Measurements from ENCODE around the gene CDON.

The CDON gene

DNA sequence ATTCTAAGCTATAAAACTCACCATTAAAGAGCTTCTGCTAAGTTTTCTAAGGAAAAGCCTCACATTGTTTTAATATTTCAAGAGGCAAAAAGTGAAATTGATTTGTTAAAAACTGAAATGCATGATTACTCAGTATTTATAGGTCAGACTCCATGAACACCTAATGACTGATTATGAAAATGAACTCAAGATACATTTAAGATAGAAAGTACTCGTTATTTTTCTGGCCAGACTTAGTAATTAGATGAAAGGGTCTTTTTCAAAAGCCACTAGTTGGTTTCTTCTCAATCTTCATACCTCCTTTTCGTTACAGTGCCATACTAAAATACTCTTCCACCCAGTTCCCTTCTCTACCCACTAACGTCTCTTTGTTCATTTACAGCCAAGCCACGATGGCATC lies 60.5 kb downstream of the CDON start:
- Histone ChIP-seq H3K9me2 (replicated peaks; ENCODE audit: insufficient read depth, low read length) (no peaks in the 10 kb centered on the region), H4K20me1 (ENCODE audit: low read depth, low read length) (no peaks in the 10 kb centered on the region), H3K4me3 (ENCODE audit: insufficient read depth, low read length, poor library complexity, severe bottlenecking) (no peak overlapping the region), H3K36me3 (ENCODE audit: low read length) (no peaks in the 10 kb centered on the region), H3K27me3 (ENCODE audit: low read length) (no peaks in the 10 kb centered on the region), H3K79me2 (ENCODE audit: insufficient read depth, low read length) (no peaks in the 10 kb centered on the region), H3K9me3 (ENCODE audit: insufficient read depth, low read length) (no peaks in the 10 kb centered on the region), H2AFZ (ENCODE audit: low read depth, low read length, severe bottlenecking) (no peak overlapping the region), H3K4me2 (ENCODE audit: low read depth, low read length, poor library complexity, severe bottlenecking) (no peak overlapping the region), H3K27ac (ENCODE audit: low read depth, low read length) (no peak overlapping the region), H3F3A (ENCODE audit: insufficient read depth) (no peaks in the 10 kb centered on the region), H3K9ac (ENCODE audit: low read length) (no peak overlapping the region)
- TF ChIP-seq, protein P1, sequence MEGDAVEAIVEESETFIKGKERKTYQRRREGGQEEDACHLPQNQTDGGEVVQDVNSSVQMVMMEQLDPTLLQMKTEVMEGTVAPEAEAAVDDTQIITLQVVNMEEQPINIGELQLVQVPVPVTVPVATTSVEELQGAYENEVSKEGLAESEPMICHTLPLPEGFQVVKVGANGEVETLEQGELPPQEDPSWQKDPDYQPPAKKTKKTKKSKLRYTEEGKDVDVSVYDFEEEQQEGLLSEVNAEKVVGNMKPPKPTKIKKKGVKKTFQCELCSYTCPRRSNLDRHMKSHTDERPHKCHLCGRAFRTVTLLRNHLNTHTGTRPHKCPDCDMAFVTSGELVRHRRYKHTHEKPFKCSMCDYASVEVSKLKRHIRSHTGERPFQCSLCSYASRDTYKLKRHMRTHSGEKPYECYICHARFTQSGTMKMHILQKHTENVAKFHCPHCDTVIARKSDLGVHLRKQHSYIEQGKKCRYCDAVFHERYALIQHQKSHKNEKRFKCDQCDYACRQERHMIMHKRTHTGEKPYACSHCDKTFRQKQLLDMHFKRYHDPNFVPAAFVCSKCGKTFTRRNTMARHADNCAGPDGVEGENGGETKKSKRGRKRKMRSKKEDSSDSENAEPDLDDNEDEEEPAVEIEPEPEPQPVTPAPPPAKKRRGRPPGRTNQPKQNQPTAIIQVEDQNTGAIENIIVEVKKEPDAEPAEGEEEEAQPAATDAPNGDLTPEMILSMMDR (IDR thresholded peaks at IDR 0.05; ENCODE audit: insufficient read depth, low read length, poor library complexity, severe bottlenecking): no peak
- TF ChIP-seq EZH2phosphoT487 (conservative IDR thresholded peaks at IDR 0.05; ENCODE audit: low read length): no peak

DNA sequence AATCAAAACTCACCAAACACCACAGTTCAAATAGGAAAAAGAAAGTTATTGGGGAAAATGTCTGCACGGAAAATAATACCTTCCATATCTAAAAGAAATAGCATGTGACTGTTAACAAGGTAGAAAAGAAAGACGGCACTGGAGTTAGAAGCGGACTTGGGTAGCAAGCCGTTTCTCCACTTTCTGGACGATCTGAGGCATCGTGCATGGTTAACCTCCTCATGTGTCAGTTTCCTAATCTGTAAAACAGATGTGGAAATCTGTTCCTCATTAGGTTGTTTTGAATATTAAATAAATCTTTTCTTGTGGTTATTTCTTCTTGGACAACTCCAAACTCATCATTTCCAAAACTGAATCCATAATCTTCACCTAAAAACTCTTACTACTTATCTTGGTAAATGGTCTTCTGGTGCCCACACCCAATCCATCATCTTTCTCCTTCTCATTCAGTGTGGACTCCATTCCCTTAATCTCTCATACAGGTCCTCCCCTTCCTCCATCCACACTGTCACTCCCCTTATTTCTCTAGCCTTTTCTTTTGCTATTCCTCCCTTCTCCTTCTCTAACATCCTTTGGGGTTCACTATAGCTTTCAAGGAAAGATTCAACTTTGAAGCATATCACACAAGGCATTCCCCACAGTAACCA lies 63.3 kb downstream of the CDON start:
- no peaks in the 10 kb centered on the region for H3K36me3 ChIP-seq (ENCODE audit: low read length)

DNA sequence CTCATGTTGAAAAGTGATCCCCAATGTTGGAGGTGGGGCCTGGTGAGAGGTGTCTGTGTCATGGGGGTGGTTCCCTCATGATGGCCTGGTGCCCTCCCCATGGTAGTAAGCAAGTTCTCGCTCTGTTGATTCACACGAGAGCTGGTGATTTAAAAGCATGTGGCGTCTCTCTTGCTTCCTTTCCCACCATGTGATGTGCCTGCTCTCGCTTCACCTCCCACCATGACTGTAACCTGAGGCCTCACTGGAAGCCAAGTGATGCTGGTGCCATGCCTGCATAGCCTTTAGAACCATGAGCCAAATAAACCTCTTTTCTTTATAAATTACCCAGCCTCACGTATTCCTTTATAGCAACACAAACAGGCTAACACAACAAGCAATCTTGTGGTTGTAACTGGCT lies 64.4 kb downstream of the CDON start:
- TF ChIP-seq EZH2phosphoT487 (conservative IDR thresholded peaks at IDR 0.05; ENCODE audit: low read length): no peak
- H3K9me2 ChIP-seq (replicated peaks; ENCODE audit: insufficient read depth, low read length): no peaks in the 10 kb centered on the region
- H3K9me3 ChIP-seq (ENCODE audit: insufficient read depth, low read length): no peaks in the 10 kb centered on the region
- no peak overlapping the region for H3K27ac ChIP-seq (ENCODE audit: low read depth, low read length)
- H3K9ac ChIP-seq (ENCODE audit: low read length): no peak overlapping the region
- no peaks in the 10 kb centered on the region for H3K79me2 ChIP-seq (ENCODE audit: insufficient read depth, low read length)
- H3F3A ChIP-seq (ENCODE audit: insufficient read depth): no peaks in the 10 kb centered on the region
- H4K20me1 ChIP-seq (ENCODE audit: low read depth, low read length): no peaks in the 10 kb centered on the region
- H3K36me3 ChIP-seq (ENCODE audit: low read length): no peaks in the 10 kb centered on the region
- H2AFZ ChIP-seq (ENCODE audit: low read depth, low read length, severe bottlenecking): no peak overlapping the region
- no peaks in the 10 kb centered on the region for H3K27me3 ChIP-seq (ENCODE audit: low read length)
- no peak overlapping the region for H3K4me3 ChIP-seq (ENCODE audit: insufficient read depth, low read length, poor library complexity, severe bottlenecking)
- H3K4me2 ChIP-seq (ENCODE audit: low read depth, low read length, poor library complexity, severe bottlenecking): no peak overlapping the region

More for the DNA sequence above, 63.3 kb downstream of the CDON start:
- H3K27me3 ChIP-seq (ENCODE audit: low read length): no peaks in the 10 kb centered on the region
- no peak overlapping the region for H3K4me3 ChIP-seq (ENCODE audit: insufficient read depth, low read length, poor library complexity, severe bottlenecking)
- no peak overlapping the region for H3K27ac ChIP-seq (ENCODE audit: low read depth, low read length)
- no peaks in the 10 kb centered on the region for H3F3A ChIP-seq (ENCODE audit: insufficient read depth)
- H3K9me2 ChIP-seq (replicated peaks; ENCODE audit: insufficient read depth, low read length): no peaks in the 10 kb centered on the region
- H3K9ac ChIP-seq (ENCODE audit: low read length): no peak overlapping the region
- no peak for TF ChIP-seq EZH2phosphoT487 (conservative IDR thresholded peaks at IDR 0.05; ENCODE audit: low read length)
- no peaks in the 10 kb centered on the region for H3K79me2 ChIP-seq (ENCODE audit: insufficient read depth, low read length)
- H3K4me2 ChIP-seq (ENCODE audit: low read depth, low read length, poor library complexity, severe bottlenecking): no peak overlapping the region
- H4K20me1 ChIP-seq (ENCODE audit: low read depth, low read length): no peaks in the 10 kb centered on the region
- no peak overlapping the region for H2AFZ ChIP-seq (ENCODE audit: low read depth, low read length, severe bottlenecking)
- no peaks in the 10 kb centered on the region for H3K9me3 ChIP-seq (ENCODE audit: insufficient read depth, low read length)

DNA sequence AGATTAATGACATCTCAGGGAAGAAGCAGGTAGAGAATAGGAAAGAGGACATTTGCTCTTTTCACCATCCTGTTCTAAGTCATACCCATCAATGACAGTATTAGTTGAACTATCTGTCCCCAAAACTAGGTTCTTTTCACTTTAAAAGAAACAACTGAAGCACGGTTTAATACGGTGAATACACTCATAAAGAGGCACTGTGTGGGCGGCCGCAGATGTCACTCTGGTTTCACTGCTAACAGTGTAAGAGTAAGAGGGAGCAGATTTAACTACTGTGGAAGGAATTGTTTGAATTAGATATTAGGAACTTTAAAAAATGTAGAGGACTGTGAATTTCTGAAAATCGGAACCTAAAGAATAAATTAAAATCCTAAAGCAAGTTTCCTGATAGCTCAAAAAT lies 67.4 kb downstream of the CDON start:
- Histone ChIP-seq H3F3A (ENCODE audit: insufficient read depth) (no peaks in the 10 kb centered on the region), H3K9me2 (replicated peaks; ENCODE audit: insufficient read depth, low read length) (no peaks in the 10 kb centered on the region), H3K9me3 (ENCODE audit: insufficient read depth, low read length) (no peaks in the 10 kb centered on the region), H4K20me1 (ENCODE audit: low read depth, low read length) (no peaks in the 10 kb centered on the region), H3K4me3 (ENCODE audit: insufficient read depth, low read length, poor library complexity, severe bottlenecking) (no peak overlapping the region), H2AFZ (ENCODE audit: low read depth, low read length, severe bottlenecking) (no peak overlapping the region), H3K27me3 (ENCODE audit: low read length) (no peaks in the 10 kb centered on the region), H3K9ac (ENCODE audit: low read length) (no peak overlapping the region), H3K36me3 (ENCODE audit: low read length) (no peaks in the 10 kb centered on the region), H3K79me2 (ENCODE audit: insufficient read depth, low read length) (no peaks in the 10 kb centered on the region), H3K27ac (ENCODE audit: low read depth, low read length) (no peak overlapping the region), H3K4me2 (ENCODE audit: low read depth, low read length, poor library complexity, severe bottlenecking) (no peak overlapping the region)
- TF ChIP-seq EZH2phosphoT487 (conservative IDR thresholded peaks at IDR 0.05; ENCODE audit: low read length): no peak
- TF ChIP-seq, protein P1 (IDR thresholded peaks at IDR 0.05; ENCODE audit: insufficient read depth, low read length, poor library complexity, severe bottlenecking): no peak

All from SU-DHL-6 (cell line).